GM18909 (cell line): Measurements from ENCODE around the gene PLCB3.
A peak's percentile ranks its signal among the peaks of the same experiment; 100 is the strongest.

Experiments
- ATAC-seq: cut with Tn5 transposase; IDR thresholded peaks from one replicate; pipeline ENCODE4 v1.9.1; 2021; ENCODE audit warnings: mild to moderate bottlenecking; ENCODE audit not compliant: unreplicated experiment, poor library complexity

PLCB3 gene

DNA sequence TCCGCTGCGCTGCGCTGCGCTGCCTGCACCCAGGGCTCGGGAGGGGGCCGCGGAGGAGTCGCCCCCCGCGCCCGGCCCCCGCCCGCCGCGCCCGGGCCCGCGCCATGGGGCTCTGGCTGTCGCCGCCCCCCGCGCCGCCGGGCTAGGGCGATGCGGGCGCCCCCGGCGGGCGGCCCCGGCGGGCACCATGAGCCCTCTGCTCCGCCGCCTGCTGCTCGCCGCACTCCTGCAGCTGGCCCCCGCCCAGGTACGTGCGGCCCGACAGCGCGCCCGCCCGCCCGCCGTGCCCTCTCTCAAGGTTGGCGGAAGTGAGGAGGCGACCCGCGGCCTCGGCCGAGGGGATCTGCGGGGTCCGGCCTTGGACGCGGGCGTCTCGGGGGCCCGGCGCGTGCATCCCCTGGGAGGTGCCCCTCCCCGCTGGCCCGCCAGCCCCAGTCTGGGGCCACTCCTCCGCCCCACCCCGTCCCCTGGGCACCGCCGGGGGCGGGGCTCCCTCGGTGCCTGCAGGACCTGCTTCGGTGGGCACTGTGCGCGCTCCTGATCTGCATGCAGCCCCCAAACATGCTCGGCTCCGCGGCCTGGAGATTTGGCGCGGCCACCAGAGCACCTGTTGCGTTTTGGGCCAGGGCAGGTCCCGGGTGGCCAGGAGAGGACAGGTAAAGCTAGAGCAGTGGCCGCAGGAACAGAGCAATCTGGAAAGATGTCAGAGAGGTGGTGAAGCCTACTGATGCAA, 16.5 kb upstream of the PLCB3 start:
- ATAC-seq: peak; percentile 23

DNA sequence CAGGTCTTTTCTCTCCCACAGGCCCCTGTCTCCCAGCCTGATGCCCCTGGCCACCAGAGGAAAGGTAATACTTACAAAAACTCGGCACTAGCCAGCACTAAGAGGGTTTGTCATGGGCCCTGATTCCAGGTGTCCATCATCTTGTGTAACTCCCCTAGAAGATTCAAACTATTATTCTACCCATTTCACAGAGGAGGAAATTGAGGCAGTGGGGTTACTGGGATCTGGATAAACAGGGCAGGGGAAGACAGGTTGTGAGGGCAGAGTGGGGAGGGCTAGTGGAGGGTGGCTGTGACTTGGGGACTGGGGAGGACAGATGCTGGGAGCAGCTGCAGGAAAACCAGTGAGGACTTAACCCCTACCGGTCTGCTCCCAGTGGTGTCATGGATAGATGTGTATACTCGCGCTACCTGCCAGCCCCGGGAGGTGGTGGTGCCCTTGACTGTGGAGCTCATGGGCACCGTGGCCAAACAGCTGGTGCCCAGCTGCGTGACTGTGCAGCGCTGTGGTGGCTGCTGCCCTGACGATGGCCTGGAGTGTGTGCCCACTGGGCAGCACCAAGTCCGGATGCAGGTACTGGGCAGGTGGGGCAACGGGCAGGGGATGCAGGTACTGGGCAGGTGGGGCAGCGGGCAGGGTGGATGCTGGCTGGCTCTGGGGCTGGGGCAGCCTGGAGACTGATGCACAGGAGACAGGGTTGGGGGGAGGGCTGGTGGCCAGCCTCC, 15.7 kb upstream of the PLCB3 start:
- no peak for ATAC-seq

DNA sequence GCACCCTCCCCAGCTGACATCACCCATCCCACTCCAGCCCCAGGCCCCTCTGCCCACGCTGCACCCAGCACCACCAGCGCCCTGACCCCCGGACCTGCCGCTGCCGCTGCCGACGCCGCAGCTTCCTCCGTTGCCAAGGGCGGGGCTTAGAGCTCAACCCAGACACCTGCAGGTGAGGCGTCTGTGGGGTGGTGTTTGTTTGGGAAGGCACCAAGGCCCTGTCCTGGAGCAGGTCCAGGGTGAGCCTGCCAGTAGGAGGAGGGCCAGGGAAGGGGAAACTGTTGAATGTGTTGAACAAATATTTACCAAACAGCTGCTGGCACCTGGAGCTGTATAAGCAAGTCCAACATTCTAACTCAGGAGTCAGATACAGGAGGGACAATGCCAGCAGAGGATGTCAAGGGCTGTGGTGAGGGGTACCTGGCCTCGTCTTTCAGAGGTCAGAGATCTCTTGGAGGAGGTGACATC, 13.8 kb upstream of the PLCB3 start:
- ATAC-seq: no peak

DNA sequence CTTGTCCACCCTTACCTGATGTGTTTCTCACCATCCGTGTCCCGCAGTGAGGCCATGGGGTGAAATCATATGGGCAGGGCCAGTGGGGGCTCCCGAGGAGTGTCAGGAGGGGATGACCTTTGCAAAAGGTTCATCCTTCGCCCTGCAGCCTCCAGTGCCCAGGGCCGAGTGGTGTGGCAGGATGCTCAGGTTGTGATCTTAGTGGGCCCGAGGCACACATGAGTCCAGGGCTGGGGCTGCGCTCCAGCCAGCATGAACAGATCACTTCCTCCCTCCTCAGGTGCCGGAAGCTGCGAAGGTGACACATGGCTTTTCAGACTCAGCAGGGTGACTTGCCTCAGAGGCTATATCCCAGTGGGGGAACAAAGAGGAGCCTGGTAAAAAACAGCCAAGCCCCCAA, 13.3 kb upstream of the PLCB3 start:
- no peak for ATAC-seq

DNA sequence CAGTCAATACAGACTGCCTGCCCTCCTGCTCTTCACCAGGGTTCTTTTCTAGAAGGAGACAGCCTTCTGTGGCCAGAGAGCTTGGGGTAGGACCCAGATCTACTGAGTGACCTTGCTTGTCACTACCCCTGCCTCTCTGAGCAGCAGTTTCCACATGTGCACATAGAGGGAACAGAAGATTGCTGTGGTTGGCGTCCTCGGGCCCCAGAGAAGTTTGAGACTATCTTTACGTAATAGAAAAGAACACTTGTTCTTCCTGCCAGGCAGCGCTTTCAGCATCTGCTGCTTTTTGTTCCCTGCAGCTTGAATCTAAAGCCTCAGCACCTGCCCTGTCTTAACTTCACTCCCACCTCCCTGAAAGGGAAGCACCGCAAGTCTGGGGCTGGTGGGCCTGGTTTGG, 12.3 kb upstream of the PLCB3 start:
- ATAC-seq: no peak

DNA sequence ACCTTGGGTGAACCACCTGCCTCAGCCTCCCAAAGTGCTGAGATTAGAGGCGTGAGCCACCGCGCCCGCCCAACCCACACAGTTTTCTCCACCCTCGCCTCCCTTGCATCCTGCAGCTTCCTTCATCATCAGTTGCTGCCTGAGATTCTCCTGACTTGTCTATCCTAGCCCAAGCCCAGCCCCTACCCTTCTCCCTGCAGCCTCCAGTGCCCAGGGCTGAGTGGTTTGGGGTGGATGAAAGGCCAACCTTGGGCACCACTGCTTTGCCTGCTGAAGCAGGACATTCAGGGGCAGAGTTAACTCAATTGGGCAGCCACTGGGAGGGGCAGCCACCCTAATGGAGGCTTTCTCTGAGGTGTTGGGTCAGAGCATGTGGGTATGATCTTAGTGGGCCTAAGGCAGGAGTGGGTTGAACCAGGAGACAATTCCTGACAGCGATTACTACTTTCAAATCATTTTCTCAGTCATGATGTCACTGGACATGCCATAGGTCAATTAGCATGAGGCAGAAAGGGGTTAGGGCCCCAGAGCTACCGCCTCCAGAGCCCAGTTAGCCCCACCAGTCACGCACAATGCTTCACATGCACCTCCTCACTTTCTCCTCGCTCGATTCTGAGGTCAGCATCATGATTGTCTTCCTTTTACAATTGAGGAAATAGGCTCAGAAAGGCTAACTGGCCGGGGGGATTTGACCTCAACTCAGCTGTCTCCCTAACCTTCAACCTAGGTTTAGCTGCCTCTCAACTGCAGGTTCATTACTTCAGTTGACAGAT, 11.5 kb upstream of the PLCB3 start:
- no peak for ATAC-seq

DNA sequence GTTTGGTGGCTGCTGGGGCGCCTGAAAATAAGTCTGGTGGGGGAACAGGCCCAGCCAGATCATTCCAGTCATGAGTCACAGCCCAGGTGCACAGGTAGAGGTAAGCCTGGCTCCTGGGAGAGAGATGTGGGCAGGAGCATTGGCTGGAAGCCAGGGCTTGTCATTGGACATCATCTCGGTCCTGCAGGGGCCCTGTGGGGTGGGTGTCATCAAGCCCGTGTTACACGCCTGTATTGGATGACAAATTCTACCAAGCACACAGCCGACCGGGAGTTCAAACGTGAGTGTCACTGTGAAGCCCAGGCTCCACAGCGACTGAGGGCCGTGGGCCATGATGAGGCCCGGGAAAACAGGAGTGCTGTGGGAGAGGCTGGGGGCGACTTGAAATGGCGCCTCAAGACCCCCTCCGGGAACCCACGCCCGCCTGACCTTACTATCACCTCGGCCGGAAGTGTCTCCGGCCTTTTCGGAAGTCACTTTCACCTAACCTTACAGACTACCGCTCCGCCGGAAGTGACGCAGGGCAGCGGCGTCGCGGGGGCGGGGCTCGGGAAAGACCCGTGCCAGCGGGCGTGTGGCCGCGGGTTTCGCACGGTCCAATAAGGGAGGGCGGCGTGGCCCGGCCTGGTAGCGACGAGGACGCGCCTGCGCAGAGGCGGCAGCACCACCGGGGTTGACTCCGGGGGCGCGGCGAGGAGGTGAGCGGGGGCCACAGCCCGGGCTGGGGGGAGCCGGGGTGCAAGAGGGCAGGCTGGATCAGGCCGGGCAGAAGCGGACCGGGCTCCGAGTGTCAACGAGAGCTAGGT, 10.7 kb upstream of the PLCB3 start, which contains the start of gene FKBP2:
Gene FKBP2, plus strand, starts transcription at position 661 of the 806 bp plus-strand sequence. CDS start 1,293 bp downstream, outside the sequence.
- peak; percentile 59 for ATAC-seq

DNA sequence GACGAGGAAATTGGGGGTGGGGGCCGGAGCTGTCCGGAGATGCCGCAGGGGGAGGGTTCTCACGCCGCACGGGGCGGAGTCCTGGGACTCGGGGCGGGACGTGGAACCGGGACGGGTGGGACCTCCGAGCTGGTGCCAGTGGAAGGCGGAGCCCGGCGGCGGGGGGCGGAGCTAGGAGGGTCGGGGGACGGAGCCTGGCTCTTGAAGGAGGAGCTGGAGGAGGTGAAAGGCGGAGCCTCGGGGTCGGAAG, 10.2 kb upstream of the PLCB3 start:
- peak; percentile 70 for ATAC-seq

DNA sequence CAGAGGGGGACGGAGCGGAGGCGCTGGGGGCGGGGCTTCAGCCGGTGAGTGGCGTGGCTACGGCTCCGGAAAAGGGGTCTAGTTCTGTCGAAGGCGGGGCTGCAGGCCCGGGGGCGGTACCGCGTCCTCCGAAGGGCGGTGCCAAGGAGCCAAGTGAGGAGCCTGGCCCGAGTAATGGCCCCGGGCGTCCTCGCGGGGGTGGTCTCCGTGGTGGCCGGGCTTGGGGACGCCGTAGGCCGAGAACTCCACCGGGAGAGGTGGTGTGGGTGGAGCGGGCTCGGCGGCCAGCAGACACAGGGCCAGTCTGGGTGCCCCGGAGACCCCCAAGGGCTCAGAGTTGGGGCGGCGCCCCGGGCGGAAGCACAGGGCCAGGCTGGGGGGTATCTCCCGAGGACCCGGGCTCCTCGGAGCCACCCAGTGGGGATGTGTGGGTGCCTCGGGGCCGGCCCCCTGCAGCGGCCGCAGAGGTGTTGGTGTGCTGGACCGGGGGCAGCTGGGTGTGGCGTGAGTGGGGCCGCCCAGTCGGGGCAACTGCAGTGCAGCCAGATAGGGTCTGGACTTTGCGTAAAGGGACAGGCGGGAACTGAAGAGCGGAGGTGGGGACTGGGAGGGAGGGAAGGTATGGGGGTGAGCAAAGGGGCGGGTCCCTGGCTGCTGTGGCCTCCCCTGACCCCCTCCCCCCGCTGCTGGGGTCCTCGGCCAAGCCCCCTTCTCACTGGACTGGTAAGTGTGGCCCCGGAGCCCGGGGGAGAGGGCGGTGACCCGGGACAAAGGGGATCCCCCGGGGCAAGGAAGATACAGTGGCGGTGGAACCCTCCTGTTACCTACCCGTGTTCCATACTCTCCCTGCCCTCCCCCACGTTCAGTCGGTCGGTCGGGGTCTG, 9.6 kb upstream of the PLCB3 start:
- peak; percentile 3 for ATAC-seq

DNA sequence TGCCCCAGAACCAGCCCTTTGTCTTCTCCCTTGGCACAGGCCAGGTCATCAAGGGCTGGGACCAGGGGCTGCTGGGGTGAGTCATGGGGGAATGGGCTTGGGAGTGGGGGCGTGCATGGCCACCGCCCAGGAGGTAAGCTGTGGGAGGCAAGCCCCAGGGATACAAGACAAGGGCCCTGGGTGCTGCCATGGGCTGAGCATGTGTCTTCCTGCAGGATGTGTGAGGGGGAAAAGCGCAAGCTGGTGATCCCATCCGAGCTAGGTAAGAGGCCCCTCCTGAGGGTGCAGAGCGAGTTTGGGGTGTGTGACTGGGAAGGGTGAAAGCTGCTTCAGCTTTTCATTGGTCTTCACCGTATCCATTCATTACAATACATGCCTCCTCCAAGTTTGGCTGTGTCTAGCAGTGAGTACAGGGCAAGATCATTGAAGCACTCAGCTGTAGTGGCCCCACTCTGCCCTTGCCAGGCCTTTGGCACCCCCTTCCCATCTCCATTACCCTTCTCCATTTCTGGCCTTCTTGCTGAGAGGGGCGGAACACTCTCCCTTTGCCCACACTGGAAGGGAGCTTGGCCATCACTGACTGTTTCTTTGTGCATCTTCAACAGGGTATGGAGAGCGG, 8.0 kb upstream of the PLCB3 start:
- no peak for ATAC-seq

DNA sequence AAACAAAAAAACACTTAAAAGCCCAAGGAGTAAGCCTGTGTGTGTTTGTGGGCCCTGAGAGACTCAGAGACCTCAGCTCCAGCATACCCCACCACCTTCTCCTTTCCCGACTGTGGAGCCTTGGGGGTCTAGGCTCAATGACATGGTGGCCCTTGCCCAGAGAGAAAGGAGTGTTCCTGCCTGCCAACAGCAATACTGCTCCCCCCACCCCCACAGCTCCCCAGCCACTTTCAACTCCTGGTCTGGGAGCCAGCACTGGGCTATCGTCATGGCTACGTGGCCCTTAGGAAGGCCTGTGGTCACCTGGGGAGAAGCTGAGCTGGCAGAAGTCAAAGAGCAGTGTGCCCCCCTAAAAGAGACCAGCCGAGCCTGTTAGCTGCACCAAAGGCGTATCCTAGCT, 7.2 kb upstream of the PLCB3 start:
- no peak for ATAC-seq

DNA sequence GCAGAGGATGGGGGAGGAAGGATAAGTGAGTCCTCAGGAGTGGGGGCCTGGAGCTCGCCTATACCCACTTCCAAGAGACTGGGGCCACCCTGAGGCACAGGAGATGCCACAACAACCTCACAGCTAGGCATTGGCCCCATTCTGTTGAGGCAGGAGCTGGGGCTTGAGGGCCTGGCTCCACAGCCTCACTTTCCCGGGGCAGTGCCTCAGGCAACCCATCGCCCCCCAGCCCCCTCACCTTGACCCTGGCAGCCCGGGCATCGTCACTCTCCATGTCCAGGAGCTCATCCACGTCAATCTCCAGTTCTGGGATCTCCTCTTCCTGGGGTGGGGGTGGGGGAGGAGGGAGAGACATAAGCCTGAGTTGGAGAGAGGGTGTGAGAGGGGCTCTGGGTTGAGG, 6.4 kb upstream of the PLCB3 start:
- ATAC-seq: no peak

DNA sequence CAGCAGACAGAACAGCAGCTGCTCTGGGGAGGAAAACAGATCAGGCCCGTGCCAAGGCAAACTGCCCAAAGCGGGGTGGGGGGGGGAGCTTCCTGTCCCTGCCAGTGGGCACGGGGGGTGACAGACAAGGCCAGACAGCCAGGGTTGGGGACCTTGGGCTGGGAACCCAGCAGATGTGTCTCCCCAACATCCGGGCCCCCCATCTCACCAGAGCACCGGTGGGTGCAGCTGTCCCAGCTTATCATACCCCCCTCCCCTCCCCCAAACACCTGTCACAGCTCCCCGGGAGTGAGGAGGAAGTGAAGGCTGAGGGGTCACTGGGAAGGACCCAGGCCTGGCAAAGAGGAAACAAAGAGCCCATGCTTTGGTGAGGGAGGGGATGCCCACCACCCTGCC, 5.9 kb upstream of the PLCB3 start:
- ATAC-seq: no peak

DNA sequence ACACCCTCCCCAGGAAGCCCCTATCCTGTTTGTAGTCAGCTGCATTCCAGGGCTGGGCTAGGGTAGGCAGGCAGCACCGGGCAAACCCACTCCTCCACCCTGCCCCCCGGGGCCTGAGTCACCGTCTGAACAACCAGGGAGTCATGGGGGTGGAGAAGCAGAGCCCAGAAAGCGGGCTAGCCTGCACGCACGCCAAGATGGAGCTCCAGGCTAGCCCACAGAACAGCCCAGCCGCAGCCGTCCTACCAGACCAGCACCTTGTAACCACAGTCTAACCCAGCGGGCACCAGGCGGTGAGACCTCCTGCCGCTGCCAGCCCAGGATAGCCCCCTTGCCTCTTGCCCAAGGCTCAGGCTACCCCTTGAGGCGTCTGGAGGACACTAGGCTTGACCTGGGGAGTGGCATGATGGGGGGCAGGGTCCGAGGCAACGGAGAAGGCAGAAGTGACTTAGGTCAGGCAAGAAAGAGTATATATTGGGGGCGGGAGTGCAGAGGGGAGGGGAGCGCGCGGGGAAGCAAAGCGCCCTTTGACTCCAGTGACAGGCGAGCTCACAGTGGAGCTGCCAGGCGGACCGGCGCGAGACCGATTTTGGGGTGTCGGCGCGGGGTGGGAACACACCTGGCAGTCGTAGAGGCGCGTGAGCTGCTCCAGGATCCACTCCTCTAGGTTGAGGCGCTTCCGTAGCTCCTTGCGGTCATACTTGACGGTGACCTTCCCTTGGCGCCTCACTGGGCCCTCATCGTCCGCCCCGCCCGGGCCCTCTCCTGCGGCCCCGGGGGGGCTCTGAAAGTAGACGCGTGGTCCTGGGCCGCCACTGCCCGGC, 5.3 kb upstream of the PLCB3 start:
- ATAC-seq: no peak

DNA sequence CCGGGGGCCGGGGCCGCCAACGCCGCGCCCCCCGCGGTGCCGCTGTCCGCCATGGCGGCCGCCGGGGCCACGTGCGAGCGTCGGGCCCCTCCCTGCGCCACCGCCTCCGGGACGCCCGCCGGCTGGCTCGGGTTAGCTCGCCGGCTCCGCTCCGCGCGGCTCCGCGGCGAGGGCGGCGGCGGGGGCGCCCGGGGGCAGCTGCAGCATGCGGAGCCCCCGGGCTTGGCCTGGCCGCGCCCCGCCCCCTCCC, 4.8 kb upstream of the PLCB3 start:
- peak; percentile 13 for ATAC-seq

DNA sequence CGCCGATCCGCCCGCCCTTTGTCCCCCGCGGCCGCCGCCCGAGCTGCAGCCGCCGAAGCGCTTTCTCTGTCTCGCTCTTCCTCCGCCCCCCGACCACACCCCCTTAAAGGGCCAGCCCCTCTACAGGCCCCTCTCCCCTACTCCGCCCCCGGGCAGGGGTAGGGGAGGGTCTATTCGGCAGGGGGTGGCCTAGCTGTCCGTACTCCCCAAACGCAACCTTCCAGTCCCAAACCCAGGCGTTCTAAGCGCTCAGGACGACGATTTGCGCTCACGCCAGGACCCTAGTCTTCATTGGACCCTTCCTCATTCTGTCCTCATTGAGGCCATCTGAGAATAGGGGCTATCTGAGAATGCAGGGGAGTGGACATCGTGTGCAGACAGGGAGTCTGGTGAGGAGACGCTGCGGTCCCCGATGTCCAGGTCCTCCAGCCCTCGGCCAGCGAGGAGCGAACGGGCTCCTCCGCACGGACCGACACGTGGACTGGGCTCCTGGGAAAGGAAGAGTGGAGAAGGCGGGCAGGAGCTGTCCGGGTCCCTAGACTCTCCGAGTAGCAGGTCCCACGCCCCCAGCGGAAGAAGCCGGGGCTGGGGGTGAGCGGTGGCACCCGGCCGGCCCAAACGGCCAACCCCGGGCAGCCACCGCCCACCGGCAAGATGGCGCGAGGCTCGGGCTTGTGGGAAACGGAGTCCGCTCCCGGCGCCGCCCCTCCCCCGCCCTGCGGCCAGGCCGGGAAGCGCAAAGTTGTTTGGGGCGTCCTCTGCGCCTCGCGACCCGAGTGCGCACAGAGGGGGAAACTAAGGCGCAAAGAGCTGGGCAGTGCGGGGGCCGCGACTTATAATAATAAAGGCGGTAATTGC, 4.2 kb upstream of the PLCB3 start, which contains the start of gene PPP1R14B:
Gene PPP1R14B, minus strand, starts transcription at position 73 of the 858 bp plus-strand sequence. CDS start 270 bp downstream, outside the sequence.
- peak; percentile 34 for ATAC-seq

DNA sequence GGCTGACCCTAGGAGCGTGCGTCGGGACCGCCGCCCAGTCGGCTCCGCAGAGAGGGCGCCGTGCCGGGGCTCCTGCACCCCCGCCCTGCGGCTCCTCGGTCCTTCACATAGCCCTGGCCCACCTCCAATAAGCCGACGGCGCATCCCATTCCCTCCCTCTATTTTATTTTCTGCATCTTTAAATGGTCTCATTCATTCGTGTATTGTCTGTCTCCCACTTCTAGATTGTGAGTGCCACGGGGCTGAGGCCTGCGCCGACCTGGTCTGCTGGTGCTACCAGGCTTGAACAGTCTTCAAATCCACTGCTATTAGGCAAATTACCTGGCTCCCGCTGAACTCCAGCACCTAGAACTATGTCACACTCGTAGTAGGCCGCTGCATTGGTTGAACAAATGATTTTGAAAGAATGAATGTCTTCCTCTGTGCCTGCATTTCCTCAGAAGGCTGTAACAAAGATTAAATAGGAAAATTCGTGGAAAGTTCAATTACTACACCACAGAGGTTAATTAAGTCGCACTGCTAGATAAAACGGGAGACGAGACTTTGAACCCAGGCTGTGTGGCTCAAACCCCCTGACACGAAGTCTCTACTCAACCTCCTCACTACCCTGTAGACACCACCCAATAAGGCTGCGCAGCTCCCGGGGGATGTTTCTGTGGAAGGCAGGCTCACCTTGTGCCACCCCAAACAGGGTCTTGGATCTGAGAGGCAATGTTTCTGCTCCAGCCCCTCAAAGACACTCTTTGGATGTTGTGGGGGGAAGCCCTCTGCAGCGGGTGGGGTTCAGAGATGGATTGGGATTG, 3.4 kb upstream of the PLCB3 start:
- ATAC-seq: no peak
